UCSD-AML1 (cell line): ENCODE measurements around the gene SLC25A34.
"Not testable (repeated sequence)": the region's sequence is repeated elsewhere in the genome, so short reads cannot be mapped to it uniquely, and the experiment has no call there.

ENCODE experiments used
- DNase-seq: peaks from one replicate; lab custom pipeline; 2025; ENCODE audit not compliant: unreplicated experiment; lab: John Stamatoyannopoulos, UW

SLC25A34 gene

DNA sequence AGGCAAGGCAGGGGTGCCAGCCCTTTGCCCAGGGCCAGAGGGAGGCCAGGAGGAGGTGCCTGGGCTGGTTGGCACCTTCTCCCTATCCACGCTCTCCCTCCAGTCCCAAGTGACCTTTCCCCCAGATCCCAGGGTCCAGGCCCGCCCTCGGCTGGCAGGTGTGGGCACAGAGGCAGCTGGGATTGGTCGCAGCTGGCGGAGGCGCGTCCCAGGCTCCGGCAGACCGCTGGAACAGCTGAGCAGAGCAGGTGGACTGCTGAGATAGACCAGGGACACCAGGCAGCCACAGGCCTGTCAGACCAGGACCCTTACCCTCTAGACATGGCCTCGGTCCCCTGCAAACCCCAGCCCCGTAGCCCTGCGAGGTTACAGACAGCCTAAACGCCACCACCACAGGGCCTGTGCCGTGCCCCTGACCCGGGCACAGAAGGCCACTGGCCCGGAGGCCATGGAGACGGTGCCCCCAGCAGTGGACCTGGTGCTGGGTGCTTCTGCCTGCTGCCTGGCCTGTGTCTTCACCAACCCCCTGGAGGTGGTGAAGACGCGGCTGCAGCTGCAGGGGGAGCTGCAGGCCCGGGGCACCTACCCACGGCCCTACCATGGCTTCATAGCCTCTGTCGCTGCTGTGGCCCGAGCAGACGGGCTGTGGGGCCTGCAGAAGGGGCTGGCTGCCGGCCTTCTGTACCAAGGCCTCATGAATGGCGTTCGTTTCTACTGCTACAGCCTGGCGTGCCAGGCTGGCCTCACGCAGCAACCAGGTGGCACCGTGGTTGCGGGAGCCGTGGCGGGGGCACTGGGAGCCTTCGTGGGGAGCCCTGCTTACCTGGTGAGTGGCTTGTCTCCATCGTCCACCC, at the start of gene SLC25A34:
Gene SLC25A34 (plus strand): TSS at position 221 of the 854 bp plus-strand sequence. CDS start 228 bp downstream, at position 449.
- no peak for DNase-seq

- no peak for DNase-seq
Measured at GRCh38 chr1:15687446-15687845, 48.6 kb upstream of the SLC25A34 start.

DNA sequence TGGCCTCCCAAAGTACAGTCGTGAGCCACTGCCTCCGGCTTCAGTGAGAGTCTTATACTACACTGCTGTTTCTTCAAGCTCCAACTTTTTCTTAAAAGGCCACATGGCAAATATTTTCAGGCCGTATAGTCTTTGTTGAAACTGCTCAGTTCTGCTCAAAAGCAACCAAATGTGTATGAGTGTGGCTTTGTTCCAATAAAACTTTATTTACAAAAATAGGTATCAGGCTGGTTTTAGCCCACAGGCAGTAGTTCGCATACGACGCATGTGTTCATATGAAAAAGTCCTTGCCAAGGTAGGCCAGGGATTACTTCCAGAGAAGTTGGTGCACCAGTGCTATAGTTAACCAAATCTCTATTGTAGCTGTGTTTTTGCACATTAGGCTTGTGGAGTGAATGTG, 45.7 kb upstream of the SLC25A34 start:
- DNase-seq, result no peak

DNA sequence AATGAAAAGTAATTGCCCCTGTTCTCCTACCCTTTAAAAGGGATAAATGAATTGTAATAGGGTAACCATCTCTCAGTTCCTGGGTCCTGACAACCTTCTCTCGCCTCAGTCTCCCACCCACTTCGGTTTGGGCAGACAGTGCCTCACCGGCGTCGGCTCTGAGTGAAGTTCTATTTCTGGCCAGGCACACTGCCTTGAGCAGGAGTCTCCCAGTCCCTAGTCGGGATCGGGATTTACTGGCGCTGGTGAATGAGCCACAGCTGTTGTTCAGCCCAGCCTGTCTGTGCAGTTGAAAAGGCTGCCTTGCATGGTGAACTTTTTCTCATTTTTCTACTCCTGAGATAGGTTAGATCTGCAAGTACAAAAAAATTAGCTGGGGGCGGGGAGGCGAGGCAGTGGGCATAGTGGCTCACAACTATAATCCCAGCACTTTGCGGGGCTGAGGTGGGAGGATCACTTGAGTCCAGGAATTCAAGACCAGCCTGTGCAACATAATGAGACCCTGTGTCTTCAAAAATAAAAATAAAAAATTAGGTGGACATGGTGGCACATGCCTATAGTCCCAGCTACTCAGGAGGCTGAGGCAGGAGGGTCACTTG, 44.5 kb upstream of the SLC25A34 start:
- DNase-seq, result no peak

- no peak for DNase-seq
Measured at GRCh38 chr1:15692121-15692682, 43.9 kb upstream of the SLC25A34 start.

GRCh38 chr1:15693371-15693770, 42.7 kb upstream of the SLC25A34 start:
- no peak for DNase-seq

- peak; percentile 45 for DNase-seq
Measured at GRCh38 chr1:15696956-15697521, 39.0 kb upstream of the SLC25A34 start.

GRCh38 chr1:15698201-15698600, 37.9 kb upstream of the SLC25A34 start:
- DNase-seq, result no peak

GRCh38 chr1:15699321-15699720, 36.7 kb upstream of the SLC25A34 start:
- DNase-seq, result not testable (repeated sequence)

DNA sequence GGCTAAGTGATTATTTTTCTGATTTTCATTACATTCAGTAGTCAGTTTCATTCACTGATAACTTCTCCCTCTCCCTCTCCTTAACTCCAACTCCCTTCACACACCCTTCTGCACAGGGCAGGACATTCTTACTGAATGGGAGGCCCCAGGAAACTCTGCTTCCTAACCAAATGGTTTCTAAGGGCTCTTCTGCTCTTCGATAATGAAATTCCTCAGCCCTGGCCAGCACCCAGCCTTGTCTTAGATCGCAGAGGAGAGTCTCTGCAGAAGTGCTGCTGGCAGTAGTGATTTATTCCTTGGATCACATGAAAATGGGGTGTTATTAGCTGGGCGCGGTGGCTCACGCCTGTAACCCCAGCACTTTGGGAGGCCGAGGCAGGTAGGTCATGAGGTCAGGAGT, 35.5 kb upstream of the SLC25A34 start:
- no peak for DNase-seq

- no peak for DNase-seq
Measured at GRCh38 chr1:15701784-15702183, 34.3 kb upstream of the SLC25A34 start.

DNA sequence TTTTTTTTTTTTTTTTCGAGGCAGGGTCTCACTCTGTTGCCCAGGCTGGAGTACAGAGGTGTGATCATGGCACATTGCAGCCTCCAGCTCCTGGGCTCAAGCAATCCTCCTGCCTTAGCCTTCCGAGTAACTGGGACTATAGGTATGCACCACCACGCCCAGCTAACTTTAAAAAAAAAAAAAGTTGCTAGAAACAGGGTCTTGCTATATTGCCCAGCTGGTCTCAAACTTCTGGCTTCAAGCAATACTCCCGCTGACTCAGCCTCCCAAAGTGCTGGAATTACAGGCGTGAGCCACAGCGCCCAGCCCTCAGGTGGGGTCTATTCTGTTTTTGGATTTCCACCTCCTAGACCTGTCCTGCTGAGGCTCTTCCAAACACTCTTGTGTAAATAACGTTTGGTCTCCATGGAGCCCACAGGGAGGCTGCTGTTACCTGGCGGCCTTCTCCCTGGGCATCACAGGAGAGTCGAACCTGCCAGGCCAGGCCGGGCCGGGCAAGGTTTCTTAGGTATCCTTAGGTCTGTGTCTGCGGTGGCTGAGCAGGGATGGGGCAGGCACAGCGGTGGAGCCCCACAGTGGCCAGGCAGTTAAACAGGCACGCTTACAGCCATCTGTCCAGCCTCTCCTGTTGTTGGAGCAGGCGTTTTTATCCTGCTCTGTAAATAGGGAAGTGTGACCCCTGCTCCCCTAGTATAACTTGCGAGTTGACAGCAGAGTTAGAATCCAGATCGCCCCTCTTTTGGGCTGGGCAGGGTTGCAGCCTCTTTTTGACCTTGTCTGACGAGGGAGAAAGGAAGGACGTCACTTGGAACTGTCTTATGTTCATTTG, 33.1 kb upstream of the SLC25A34 start:
- DNase-seq, result peak; percentile 19

- DNase-seq, result no peak
Measured at GRCh38 chr1:15703562-15703961, 32.5 kb upstream of the SLC25A34 start.

GRCh38 chr1:15704526-15705183, 31.4 kb upstream of the SLC25A34 start:
- DNase-seq, result no peak

- DNase-seq, result no peak
Measured at GRCh38 chr1:15705184-15705566, 30.9 kb upstream of the SLC25A34 start.

GRCh38 chr1:15706751-15707150, 29.3 kb upstream of the SLC25A34 start:
- no peak for DNase-seq

- DNase-seq, result no peak
Measured at GRCh38 chr1:15707239-15707925, 28.7 kb upstream of the SLC25A34 start.

DNA sequence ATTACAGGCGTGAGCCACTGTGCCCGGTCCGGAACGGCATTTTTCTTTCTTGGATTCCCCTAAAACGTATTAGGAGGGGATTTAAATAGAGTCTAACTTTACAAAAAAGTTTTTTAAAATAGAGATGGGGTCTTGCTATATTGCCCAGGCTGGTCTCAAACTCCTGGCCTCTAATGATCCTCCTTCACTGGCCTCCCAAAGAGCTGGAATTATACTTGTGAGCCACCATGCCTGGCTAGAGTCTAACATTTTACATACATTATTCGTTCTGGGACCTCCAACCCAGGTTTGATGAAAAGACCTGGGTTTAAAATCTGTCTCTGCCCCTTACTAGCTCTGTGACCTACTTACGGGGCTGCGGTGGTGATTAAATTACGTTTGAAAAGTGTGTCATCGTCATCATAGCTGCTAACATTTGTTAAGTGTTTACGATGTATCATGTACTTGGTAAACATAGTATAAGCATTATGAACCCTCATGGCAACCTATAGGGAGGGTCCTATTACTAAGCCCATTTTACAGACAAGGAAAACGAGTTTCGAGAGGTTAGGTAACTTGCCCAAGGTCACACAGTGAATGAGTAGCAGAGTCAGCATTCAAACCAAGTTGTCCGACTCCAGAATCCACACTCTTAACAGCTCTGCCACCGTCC, 27.4 kb upstream of the SLC25A34 start:
- DNase-seq, result no peak

- no peak for DNase-seq
Measured at GRCh38 chr1:15709226-15709625, 26.8 kb upstream of the SLC25A34 start.
